NCI-H2107 (cell line): ENCODE results near the gene SEC24A.
"Not testable (repeated sequence)": the region's sequence is repeated elsewhere in the genome, so short reads cannot be mapped to it uniquely, and the experiment has no call there.

Experiments used
- DNase-seq: peaks from one replicate; lab custom pipeline; 2025; lab: John Stamatoyannopoulos, UW

Gene SEC24A

DNA sequence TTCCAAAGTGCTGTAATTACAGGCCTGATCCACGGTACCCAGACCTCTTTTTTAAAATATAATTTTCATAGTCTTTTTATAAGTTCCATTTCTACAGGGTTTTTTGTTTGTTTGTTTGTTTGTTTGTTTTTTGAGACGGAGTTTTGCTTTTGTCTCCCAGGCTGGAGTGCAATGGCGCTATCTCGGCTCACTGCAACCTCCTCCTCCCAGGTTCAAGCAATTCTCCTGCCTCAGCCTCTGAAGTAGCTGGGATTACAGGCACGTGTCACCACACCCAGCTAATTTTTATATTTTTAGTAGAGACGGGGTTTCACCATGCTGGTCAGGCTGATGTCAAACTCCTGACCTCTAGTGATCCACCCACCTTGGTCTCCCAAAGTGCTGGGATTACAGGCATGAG, 2.1 kb downstream of the SEC24A start:
- not testable (repeated sequence) for DNase-seq

DNA sequence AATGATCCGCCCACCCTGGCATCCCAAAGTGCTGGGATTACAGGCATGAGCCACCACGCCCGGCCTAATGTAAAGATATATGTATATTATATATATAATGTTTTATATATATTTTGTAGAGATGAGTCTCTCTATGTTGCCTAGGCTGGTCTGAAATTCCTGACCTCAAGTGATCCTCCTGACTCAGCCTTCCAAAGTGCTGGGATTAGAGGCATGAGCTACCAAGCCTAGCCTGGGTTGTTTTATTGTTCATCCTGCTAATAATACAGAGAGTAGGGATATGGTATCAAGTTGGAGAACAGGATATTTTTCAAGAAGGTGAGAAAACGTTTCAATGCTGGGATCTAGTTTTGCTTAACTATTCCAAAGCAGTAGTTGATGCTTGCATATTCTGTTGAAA, 2.9 kb downstream of the SEC24A start:
- DNase-seq, result no peak

DNA sequence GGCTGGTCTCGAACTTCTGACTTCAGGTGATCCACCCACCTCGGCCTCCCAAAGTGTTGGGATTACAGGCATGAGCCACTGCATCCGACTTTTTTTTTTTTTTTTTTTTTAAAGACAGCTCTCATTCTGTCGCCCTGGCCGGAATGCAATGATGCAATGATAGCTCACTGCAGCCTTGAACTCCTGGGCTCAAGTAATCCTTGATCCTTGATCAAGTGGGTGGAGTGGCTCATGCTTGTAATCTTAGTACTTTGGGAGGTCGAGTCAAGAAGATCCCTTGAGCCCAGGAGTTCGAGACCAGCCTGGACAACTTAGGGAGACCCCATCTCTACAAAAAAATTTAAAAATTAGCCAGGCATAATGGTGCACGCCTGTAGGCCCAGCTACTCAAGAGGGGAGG, 8.1 kb downstream of the SEC24A start:
- no peak for DNase-seq

DNA sequence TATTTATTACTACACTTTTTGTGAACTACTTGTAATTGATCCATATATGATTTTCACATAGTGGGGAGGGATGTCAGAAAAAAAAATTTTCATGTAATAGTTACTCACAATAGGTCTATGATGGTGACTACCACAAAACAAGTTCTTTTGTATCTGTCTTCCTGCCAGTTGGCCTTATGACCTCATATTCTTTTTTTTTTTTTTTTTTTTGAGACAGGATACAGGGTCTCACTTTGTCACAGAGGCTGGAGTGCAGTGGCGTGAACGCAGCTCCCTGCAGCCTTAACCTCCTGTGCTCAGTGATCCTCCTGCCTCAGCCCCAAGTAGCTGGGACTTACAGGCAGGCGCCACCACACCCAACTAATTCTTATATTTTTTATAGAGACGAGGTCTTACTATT, 10.9 kb downstream of the SEC24A start:
- DNase-seq, result no peak

DNA sequence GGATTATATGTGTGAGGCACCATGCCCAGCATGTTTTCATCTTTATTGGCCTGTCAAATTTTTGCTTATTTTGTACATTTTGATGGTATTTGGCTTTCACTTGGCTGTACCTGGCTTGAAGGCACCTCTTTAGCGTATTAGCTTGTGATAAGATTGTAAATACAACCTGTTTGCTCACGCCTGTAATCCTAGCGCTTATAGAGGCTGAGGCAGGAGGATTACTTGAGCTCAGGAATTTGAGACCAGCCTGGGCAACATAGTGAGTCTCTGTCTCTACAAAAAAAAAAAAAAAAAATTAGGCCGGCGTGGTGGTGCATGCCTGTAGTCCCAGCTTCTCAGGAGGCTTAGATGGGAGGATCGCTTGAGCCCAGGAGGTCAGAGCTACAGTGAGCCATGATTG, 11.3 kb downstream of the SEC24A start:
- no peak for DNase-seq

DNA sequence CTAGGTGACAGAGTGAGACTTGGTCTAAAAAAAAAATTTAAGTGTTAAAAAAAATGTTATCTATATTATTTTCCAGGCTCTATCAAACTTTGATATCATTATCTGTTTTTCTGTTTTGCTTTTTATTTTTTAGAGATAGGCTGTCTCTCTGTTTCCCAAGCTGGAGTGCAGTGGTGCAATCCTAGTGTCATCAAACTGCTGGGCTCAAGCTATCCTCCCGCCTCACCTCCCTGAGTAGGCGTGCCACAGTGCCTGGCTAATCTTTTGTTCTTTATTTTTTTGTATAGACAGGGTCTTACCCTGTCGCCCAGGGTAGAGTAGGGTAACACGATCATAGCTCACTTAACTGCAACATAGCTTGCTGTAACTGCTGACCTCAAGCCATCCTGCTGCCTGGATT, 14.4 kb downstream of the SEC24A start:
- DNase-seq, result no peak

DNA sequence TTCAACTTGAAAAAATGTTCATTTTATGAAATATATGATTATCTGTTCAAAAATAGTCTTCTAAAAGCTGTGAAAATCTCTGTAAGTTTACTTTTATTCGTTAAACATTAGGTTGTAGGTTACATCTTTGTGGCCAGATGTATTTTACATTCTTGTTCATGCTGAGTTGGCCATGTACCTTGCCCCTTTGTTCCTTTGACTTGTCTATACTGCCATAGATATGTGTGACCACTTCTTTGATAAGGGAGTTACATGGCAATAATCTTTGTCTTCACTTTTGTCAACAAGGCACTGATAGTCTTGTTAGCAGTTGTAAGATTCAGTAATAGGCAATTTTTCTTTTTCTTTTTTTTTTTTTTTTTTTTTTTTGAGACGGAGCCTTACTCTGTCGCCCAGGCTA, 15.9 kb downstream of the SEC24A start:
- DNase-seq, result no peak

DNA sequence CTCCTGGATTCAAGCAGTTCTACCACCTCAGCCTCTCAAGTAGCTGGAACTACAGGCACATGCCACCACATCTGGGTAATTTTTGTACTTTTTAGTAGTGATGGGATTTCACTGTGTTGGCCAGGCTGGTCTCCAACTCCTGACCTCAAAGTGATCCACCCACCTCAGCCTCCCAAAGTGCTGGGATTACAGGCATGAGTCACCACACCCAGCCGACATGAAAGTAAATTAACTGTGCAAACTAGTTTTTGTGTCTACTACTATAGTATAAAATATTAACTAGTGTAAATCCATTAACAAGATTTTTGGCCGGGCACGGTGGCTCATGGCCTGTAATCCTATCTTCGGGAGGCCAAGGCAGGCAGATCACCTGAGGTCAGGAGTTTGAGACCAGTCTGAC, 25.0 kb downstream of the SEC24A start:
- not testable (repeated sequence) for DNase-seq

DNA sequence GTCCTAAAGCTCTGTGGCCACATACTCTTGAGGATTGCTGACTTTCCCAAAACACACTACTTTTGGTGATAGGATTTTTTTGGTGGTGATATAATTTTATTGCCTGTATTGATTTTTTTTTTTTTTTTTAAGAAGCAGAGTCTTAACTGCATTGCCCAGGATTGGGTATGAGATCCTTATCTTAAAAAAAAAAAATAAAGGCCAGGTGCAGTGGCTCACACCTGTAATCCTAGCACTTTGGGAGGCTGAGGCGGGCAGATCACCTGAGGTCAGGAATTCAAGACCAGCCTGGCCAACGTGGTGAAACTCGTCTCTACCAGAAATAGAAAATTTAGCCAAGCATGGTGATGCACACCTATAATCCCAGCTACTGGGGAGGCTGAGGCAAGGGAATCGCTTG, 28.8 kb downstream of the SEC24A start:
- DNase-seq, result not testable (repeated sequence)

DNA sequence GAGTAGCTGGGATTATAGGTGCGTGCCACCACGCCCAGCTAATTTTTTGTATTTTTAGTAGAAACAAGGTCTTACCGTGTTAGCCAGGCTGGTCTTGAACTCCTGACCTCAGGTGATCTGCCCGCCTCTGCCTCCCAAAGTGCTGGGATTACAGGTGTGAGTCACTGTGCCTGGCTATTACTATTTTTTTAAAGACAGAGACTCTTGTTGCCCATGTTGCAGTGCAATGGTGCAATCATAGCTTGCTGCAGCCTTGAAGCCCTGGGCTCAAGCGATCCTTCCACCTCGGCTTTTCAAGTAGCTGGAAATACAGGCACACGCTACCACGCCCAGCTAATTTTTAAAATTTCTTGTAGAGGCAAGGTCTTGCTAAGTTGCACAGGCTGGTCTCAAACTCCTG, 41.6 kb downstream of the SEC24A start:
- not testable (repeated sequence) for DNase-seq

DNA sequence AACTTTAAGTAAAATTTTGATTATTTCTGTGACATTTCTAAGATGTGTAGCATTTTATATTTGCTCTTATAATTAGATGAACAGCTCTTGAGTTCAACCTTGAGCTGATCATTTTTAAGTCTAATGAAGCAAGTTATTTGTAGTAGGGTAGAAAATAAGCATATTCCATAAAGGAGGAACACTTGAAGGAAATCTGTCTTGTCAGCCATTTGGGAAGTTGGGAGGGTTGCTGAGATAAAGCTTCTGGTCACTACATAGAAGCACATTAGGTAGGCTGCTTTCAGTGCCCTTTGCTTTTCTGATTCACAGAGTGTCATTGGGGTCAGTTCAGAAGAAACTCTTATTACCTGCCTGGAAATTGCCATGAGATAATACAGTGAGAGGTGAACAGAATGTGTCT, 44.1 kb downstream of the SEC24A start:
- no peak for DNase-seq

DNA sequence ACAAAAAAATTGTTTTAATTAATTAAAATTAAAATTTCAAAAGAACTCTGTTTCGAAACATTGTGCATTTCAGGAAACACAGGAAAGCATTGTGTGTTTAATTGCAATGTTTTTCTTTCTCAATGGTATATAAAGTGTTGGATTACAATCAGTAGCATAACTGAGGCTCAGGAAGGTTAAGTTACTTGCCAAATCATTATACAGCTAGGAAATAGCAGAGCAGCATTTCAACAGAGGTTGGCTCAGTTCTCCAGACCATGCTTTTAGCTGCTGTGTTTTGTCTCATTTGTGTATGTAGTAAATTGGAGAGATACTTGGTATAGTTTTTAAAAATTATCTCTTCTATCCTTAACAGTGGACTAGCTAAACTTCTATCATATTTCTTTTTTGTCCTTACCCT, 59.7 kb downstream of the SEC24A start:
- DNase-seq, result no peak

DNA sequence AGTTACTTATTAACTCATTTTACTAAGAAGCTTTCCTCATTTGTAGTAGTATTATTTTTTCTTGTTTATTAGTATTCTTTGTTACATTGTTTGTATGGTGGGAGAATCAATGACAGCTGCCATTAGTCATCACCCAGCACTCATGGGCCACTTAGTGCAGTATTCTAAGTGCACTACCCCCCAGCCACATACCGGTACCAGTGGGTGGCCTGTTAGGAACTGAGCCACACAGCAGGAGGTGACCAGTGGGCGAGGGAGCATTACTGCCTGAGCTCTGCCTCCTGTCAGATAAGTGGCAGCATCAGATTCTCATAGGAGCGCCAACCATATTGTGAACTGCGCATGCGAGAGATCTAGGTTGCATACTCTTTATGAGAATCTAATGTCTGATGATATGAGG, 65.5 kb downstream of the SEC24A start:
- DNase-seq, result no peak

DNA sequence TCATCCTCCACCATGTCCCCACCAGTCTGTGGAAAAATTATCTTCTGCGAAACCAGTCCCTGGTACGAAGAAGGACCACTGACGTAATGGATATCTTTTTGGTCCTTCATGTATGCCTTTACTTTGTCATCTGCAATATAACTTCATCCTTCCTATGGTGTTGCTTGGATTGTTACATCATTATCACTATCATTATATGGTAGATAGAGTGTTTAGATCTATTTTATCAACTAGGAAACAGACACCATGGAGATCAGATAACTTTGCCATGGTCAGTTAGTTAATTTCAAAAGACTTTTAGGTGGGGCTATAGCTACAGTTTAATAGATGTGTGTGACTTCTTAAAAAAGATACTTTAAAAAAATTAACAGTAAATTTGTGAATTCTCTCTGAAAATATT, 66.0 kb downstream of the SEC24A start:
- DNase-seq, result no peak

DNA sequence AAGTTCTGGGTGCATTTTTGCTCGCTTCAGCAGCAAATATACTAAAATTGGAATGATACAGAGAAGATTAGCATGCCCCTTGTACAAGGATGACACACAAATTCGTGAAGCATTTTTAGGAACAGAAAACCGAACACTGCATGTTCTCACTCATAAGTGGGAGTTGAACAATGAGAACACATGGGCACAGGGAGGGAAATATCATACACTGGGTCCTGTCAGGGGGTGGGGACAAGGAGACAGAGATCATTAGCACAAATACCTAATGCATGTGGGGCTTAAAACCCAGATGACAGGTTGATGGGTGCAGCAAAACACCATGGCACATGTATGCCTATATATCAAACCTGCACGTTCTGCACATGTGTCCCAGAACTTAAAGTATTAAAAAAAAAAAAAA, 66.9 kb downstream of the SEC24A start:
- not testable (repeated sequence) for DNase-seq

DNA sequence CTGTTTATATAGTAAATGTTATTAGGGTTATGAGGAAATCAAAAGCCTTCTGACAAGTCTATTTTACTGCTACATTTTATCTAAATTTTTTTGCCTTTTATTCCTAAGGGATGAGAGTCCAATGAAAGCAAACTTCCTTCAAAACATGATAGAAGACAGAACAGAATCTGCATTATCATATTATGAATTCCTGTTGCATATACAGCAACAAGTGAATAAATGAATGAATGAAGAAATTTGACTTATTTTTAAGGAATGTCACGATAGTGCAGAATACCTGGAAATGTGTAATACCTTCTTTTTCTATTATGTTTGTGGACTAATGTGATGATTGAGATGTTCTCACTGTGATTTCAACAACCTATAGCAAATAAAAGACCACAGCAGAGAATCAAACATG, 76.3 kb downstream of the SEC24A start:
- no peak for DNase-seq

DNA sequence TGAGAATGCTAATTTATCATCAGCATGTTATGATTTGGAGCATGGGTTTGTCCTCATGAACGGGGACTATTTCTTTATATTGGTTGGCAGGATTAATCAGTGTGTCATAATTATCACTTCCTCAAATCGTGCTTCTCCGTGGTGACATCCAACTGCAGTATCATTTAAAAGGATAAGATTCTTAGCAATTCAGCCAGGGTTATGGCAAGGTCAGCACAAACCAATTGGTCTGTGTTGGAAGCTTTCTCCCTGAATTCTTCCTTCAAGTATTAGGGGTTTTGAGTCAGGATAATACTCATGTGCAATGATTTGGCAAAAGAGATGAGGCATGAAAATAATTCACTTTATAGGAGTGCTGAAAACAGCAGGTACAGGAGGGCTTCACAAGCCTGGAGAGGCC, 84.2 kb downstream of the SEC24A start:
- no peak for DNase-seq

DNA sequence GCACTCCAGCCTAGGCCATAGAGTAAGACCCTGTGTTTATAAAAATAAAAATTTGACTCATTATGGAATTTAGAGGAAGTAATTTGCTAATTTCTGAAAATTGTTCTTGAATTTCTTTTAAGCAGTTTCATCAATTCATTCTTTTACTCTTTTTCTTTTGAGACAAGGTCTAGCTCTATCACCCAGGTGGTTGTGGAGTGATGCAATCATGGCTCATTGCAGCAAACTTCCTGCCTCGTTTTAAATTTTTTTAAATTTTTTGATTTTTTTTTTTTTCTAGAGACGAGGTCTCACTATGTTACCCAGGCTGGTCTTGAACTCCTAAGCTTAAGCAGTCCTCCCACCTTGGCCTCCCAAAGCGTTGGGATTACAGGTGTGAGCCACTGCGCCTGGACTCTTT, 86.7 kb downstream of the SEC24A start:
- no peak for DNase-seq

DNA sequence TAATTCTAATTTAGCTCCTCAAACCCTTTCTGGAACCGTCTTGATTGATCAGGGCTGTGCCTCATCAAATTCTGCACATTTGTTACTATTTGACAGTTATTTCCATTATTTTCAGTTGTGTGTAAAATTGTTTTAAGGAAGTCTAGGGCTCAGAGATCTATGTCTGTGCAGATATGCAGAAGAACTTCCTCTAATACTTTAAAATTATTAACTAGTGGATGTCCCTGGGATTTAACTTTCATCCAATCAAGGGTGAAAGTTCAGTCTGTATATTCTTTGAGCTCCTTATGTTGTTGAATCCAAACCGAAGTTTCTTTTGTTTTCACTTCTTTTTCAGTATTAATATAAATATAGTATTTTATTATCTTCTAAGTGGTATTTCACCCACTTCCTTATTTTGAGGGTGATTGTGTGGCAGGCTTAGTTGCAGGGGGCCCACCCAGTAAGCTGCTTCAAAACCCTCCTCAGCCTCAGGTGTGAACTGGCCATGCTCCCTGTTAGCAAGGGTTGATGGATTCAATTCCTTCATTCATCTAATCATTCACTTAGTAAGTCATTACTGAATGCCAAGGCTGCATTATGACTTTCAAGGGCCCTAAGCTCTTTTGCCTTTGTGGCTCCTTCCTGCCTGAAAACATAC, 87.7 kb downstream of the SEC24A start:
- no peak for DNase-seq

DNA sequence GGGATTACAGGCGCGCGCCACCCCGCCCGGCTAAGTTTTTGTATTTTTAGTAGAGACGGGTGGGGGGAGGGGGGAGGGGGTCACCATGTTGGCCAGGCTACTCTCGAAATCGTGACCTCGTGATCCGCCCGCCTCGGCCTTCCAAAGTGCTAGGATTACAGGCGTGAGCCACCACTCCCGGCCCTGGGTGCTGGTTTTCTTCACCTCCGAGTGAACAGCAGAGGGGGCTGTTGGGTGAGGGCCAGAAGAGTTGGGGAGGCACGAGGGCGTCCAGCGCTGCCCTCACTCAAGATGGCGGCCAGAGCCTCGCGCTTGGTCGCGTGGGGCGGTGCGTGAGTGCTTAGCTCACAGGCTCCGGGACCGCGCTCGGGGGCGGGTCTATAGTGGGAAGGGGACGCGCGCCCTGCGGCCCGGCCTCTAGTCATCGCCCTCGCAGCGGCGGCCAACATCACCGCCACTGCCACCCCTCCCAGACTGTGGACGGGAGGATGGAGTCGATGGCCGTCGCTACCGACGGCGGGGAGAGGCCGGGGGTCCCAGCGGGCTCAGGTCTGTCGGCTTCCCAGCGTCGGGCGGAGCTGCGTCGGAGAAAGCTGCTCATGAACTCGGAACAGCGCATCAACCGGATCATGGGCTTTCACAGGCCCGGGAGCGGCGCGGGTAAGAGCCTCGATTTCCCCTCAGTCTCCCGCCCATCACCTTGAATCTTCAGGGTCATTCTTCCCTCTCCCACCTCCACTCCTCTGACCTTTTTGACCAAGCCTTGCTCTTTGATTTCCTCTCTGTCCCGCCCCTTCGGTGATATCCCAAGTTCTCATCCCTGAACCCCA, 89.8 kb downstream of the SEC24A start, which contains the start of gene CAMLG:
Gene CAMLG (plus strand): TSS at position 416 of the 830 bp plus-strand sequence. CDS start 73 bp downstream, at position 489.
- peak; percentile 87 for DNase-seq

DNA sequence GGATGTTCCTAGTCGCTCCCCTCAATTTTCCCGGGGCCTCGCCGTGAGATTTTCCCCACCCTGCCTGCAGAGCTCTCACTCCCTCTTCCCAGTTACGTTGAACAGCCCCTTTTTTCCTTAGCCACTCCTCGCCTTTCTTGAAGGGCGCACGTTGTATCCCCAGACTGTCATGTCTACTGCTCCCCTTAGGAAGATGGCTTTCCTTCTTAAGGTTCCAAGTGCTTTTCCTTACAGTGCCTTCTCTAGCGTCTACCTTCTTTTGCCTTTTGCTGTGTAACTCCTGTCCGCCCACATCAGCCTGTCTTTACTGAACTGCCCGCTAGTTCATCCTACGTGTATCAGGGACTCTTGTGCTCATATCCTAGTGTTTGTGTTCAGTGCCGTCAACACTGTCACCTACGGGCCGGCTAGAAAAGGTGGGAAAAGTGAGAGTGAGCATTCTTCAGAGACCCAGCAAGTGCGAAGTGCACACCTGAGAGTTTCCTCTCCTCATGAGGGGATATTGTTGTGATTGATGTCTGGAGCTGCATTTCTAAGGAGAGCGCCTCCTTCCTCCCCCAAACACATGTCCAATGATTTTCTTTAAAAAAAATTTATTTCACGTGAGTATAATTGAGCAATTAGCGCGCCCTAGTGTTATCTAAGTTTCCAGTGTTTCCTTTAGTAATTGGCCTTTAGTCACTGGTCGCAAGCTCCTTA, 90.5 kb downstream of the SEC24A start:
- DNase-seq, result no peak

DNA sequence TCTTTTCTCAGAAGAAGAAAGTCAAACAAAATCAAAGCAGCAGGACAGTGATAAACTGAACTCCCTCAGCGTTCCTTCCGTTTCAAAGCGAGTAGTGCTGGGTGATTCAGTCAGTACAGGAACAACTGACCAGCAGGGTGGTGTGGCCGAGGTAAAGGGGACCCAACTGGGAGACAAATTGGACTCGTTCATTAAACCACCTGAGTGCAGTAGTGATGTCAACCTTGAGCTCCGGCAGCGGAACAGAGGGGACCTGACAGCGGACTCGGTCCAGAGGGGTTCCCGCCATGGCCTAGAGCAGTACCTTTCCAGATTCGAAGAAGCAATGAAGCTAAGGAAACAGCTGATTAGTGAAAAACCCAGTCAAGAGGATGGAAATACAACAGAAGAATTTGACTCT, 92.5 kb downstream of the SEC24A start:
- DNase-seq, result no peak

DNA sequence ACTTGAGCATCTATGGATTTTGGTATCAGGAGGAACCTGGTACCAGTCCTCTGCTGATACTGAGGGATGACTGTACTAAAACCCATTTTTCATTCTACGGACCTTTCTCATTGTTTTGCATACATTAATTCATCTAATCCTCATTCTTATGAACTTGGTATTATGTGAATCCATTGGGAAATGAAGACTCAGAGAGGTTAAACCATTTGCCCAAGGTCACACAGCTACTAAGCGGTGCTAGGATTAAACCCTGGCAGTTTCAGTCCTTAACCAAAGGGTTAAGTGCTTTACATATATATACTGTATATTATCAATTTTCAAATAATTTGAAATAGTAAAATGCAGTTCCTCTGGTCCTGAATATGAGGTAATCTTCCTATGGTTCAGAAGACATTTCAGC, 93.5 kb downstream of the SEC24A start:
- DNase-seq, result no peak
